MCF 10A (cell line): ENCODE results near the gene SFRP2. TPM values are rescaled to one million over a fixed set of nuclear protein-coding genes. Genes with fewer than 3 reads are reported as not detected.

Experiments
- BruUV-seq: library from RNA; stranded (reverse); fragments of 400-500 nt; replicated peaks from 2 replicates; lab custom pipeline; 2021; lab: Mats Ljungman, UMichigan
- CTCF ChIA-PET: fragments of 300-600 bp; sonication (Branson Sonifier 250); formaldehyde crosslinking; extraction: SDS; loops from one replicate; lab custom pipeline; 2021; ENCODE audit warnings: antibody characterized with exemption, inconsistent platforms; lab: Yijun Ruan, JAX
- POLR2A ChIA-PET: fragments of 300-600, 350-650 bp; sonication (Branson Sonifier 250); formaldehyde crosslinking; extraction: SDS; loops from one replicate; lab custom pipeline; 2020; ENCODE audit warnings: antibody characterized with exemption, inconsistent platforms; lab: Yijun Ruan, JAX
- DNase-seq: peaks from one replicate; pipeline ENCODE4 v3.0.0-alpha.2; 2018; ENCODE audit not compliant: unreplicated experiment
- H3K27ac Mint-ChIP-seq: one replicate; pipeline ENCODE4 v1.8.0; 2022; ENCODE audit warnings: mild to moderate bottlenecking, low read depth, mixed read lengths; ENCODE audit not compliant: unreplicated experiment
- H3K27me3 Mint-ChIP-seq: one replicate; pipeline ENCODE4 v1.8.0; 2022; ENCODE audit warnings: mixed read lengths; ENCODE audit not compliant: insufficient read depth, unreplicated experiment
- H3K36me3 Mint-ChIP-seq: one replicate; pipeline ENCODE4 v1.8.0; 2022; ENCODE audit warnings: mild to moderate bottlenecking, moderate library complexity, mixed read lengths; ENCODE audit not compliant: insufficient read depth, unreplicated experiment
- H3K4me1 Mint-ChIP-seq: one replicate; pipeline ENCODE4 v1.8.0; 2022; ENCODE audit warnings: mixed read lengths; ENCODE audit not compliant: insufficient read depth, unreplicated experiment
- H3K4me3 Mint-ChIP-seq: one replicate; pipeline ENCODE4 v1.8.0; 2022; ENCODE audit warnings: mild to moderate bottlenecking, moderate library complexity, mixed read lengths; ENCODE audit not compliant: unreplicated experiment
- H3K9me3 Mint-ChIP-seq: one replicate; pipeline ENCODE4 v1.8.0; 2022; ENCODE audit warnings: mixed read lengths; ENCODE audit not compliant: unreplicated experiment
- CTCF ChIP-seq: fragments of 200-600 bp; IDR thresholded peaks from one replicate; pipeline ENCODE4 v1.8.0; 2022; ENCODE audit warnings: antibody characterized with exemption, mild to moderate bottlenecking; ENCODE audit not compliant: unreplicated experiment
- intact Hi-C: fragments of 100-400 bp; cut with micrococcal nuclease; formaldehyde crosslinking; loops from 2 replicates; pipeline ENCODE4 v1.14.1; 2022
- total RNA-seq: library from RNA; stranded (reverse); gene quantifications from 2 replicates; pipeline ENCODE4 v1.2.3, GENCODE V29; 2022

The SFRP2 gene
- total RNA-seq, 1 experiment from 2014 or later = not detected

GRCh38 chr4:153747406-153747955, 41.4 kb downstream of the SFRP2 start:
- ChIA-PET POLR2A (interaction anchor here (0.9 to 1.6 kb wide), 3 partner anchors 17 to 94 kb away, joined by 3 to 6 read pairs (median 5); no protein-coding TSS in a partner anchor), CTCF (interaction anchor here (0.6 to 6.7 kb wide), 4 partner anchors 9 to 114 kb away, joined by 3 to 175 read pairs (median 16); no protein-coding TSS in a partner anchor)
- H3K27ac Mint-ChIP-seq = peak overlapping the region; percentile 71
- no peak for TF ChIP-seq CTCF
- no peak for DNase-seq
- H3K27me3 Mint-ChIP-seq = no peaks in the 10 kb centered on the region
- H3K4me1 Mint-ChIP-seq = peaks cover 16% of the 10 kb centered on the region
- no peaks in the 10 kb centered on the region for H3K36me3 Mint-ChIP-seq
- no peak overlapping the region for H3K4me3 Mint-ChIP-seq
- H3K9me3 Mint-ChIP-seq = no peaks in the 10 kb centered on the region
- intact Hi-C loops = no loop called here
- no TSS peak for BruUV-seq

- H3K27ac Mint-ChIP-seq = no peak overlapping the region
- no peak for DNase-seq
- no peak for TF ChIP-seq CTCF
- no peaks in the 10 kb centered on the region for H3K27me3 Mint-ChIP-seq
- ChIA-PET POLR2A (no interaction called here), CTCF (interaction anchor here (0.6 to 6.7 kb wide), 3 partner anchors 76 to 402 kb away, joined by 3 to 175 read pairs (median 4); no protein-coding TSS in a partner anchor)
- peaks cover 16% of the 10 kb centered on the region for H3K4me1 Mint-ChIP-seq
- BruUV-seq = no TSS peak
- intact Hi-C loops = no loop called here
- H3K36me3 Mint-ChIP-seq = no peaks in the 10 kb centered on the region
- peaks cover 8% of the 10 kb centered on the region for H3K9me3 Mint-ChIP-seq
- no peak overlapping the region for H3K4me3 Mint-ChIP-seq
Measured at GRCh38 chr4:153745651-153746050, 43.2 kb downstream of the SFRP2 start.

GRCh38 chr4:153741541-153741940, 47.3 kb downstream of the SFRP2 start:
- CTCF ChIA-PET = interaction anchor here (0.6 to 1.1 kb wide), 2 partner anchors 8 to 587 kb away, joined by 3 to 6 read pairs; no protein-coding TSS in a partner anchor
- Mint-ChIP-seq H3K27ac (no peak overlapping the region), H3K4me1 (no peaks in the 10 kb centered on the region), H3K9me3 (peaks cover 28% of the 10 kb centered on the region), H3K36me3 (no peaks in the 10 kb centered on the region), H3K27me3 (no peaks in the 10 kb centered on the region), H3K4me3 (no peak overlapping the region)
- DNase-seq = no peak
- intact Hi-C loops = no loop called here
- no peak for TF ChIP-seq CTCF
- BruUV-seq = no TSS peak
- POLR2A ChIA-PET = interaction anchor here (0.7 to 0.8 kb wide), 2 partner anchors 10 to 64 kb away, joined by 3 read pairs; no protein-coding TSS in a partner anchor

- Mint-ChIP-seq H3K4me3 (no peak overlapping the region), H3K27ac (no peak overlapping the region), H3K36me3 (no peaks in the 10 kb centered on the region), H3K4me1 (peaks cover 20% of the 10 kb centered on the region), H3K27me3 (no peaks in the 10 kb centered on the region), H3K9me3 (peaks cover 24% of the 10 kb centered on the region)
- intact Hi-C loops = no loop called here
- ChIA-PET POLR2A (no interaction called here), CTCF (interaction anchor here (0.6 kb wide), 1 partner anchor 13 kb away, joined by 3 read pairs; no protein-coding TSS in a partner anchor)
- TF ChIP-seq CTCF = no peak
- BruUV-seq = no TSS peak
- no peak for DNase-seq
Measured at GRCh38 chr4:153735906-153736461, 52.9 kb downstream of the SFRP2 start.
